HG02610 (cell line): Measurements from ENCODE around the gene APOC4.
"Not testable (repeated sequence)": the region's sequence is repeated elsewhere in the genome, so short reads cannot be mapped to it uniquely, and the experiment has no call there.

ENCODE experiments used
- ATAC-seq: cut with Tn5 transposase; IDR thresholded peaks from one replicate; pipeline ENCODE4 v1.9.1; 2021; ENCODE audit warnings: mild to moderate bottlenecking, moderate library complexity; ENCODE audit not compliant: unreplicated experiment

The APOC4 gene

GRCh38 chr19:44914433-44915206 lies 27.4 kb upstream of the APOC4 start, which contains the start of gene APOC1:
Gene APOC1 (plus strand): TSS chr19:44914608. CDS start chr19:44914892, 284 bp downstream.
- ATAC-seq = peak; percentile 90

DNA sequence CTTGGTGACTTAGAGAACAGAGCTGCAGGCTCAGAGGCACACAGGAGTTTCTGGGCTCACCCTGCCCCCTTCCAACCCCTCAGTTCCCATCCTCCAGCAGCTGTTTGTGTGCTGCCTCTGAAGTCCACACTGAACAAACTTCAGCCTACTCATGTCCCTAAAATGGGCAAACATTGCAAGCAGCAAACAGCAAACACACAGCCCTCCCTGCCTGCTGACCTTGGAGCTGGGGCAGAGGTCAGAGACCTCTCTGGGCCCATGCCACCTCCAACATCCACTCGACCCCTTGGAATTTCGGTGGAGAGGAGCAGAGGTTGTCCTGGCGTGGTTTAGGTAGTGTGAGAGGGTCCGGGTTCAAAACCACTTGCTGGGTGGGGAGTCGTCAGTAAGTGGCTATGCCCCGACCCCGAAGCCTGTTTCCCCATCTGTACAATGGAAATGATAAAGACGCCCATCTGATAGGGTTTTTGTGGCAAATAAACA lies 17.8 kb upstream of the APOC4 start:
- ATAC-seq = no peak

DNA sequence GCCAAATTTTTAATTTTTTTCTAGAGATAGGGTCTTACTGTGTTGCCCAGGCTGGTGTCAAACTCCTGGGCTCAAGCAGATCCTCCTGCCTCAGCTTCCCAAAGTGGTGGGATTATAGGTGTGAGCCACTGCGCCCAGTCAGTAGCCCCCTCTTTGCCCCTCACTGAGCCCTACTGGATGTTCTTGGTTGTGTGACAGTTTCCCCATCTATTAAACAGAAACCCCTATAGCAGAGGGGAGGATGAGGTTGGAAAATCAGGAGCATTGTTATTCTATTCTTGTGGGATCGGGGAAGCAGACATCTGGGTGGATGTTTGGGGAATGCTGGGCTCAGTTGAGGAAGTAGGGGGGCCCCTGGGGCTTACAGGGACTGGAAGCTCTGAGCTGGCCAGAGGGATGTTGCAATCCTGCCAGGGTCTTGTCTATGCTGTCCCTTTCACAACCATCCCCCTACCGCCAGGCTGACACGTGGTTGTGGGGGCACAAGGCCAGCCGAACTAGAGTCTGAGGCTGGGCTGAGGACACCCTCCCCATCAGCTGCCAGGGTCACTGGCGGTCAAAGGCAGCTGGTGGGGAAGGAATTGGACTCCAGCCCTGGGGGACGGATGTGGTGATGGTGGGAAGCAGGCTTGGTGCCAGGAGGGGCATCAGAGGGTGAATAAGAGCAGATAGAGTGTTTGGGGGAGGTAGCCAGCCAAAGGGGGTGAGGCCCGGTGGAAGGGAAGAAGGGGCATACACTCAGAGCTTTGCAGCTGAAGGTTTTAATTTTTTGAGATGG lies 16.7 kb upstream of the APOC4 start:
- no peak for ATAC-seq

DNA sequence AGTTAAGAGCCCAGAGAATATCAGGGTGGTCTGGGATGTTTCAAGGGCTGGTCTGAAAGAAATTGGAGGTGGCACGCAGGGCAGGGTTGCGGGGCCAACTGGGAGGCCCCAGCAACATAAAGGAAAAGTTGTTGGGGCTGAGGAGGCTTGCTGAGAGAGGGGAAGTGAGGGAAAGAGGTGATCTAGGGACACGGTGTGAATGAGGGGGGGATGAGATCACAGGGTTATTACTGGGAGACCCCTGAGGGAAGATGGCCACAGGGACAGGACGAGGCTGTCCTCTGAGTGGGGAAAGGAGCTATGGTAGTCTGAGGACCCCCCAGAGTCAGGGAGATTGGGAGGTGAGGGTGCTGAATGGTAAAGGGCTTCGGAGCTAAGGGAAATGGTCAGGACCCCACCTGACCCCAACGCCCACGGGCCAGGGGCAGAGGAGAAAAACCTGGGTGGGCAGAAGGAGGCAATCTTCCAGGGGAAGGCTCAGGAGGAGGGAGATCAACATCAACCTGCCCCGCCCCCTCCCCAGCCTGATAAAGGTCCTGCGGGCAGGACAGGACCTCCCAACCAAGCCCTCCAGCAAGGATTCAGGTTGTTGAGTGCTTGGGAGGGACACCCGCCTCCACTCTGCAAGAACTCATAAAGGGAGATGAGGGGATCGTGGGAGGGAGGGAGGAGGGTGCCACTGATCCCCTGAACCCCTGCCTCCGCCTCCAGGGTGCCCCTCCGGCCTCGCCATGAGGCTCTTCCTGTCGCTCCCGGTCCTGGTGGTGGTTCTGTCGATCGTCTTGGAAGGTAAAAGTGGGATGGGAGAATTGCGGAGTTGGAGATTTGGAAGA lies 15.6 kb upstream of the APOC4 start:
- not testable (repeated sequence) for ATAC-seq

DNA sequence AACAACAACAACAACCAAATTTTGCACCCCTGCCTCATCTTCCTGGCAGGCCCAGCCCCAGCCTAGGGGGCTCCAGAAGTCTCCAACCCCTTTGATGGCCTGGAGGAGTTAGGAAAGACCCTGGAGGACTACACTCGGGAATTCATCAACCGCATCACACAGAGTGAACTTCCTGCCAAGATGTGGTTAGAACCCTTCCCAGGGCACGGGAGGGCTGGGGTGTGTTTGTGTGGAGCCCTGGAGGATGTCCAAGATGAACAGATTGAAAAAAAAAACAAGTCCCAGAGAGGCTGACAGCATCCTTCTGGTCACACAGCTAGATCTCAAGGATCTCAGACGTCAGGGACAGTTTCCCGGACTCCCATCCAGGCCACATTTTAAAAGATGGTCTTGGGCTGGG lies 14.3 kb upstream of the APOC4 start:
- no peak for ATAC-seq

- no peak for ATAC-seq
These were observed 11.9 kb upstream of the APOC4 start for GRCh38 chr19:44930088-44930487.

GRCh38 chr19:44931541-44931940 lies 10.5 kb upstream of the APOC4 start:
- ATAC-seq = no peak

- ATAC-seq = no peak
These were observed 2.4 kb upstream of the APOC4 start for GRCh38 chr19:44939668-44940067.

DNA sequence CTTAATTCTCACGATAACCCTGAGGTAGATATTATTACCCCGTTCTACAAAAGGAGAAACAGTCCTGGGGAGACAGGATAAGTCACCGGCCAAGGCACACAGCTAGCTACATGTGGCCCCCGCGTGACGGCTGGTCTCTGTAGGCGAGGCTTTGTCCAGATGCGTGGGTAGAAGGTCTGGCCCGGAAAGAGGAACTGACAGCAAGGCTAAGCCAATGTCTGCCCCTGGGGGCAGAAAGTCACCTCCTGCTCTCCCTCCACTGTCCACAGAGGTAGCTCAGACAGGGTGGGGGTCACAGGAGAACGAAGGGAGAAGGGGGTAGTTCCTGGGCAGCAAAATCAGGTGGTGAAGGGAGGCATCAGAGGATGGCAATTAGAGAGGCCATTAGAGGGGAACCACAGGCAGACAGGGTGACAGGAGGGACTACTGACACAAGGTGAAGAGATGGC lies 1.8 kb downstream of the APOC4 start:
- no peak for ATAC-seq

GRCh38 chr19:44947041-44947581 lies 5.1 kb downstream of the APOC4 start:
- ATAC-seq = no peak

DNA sequence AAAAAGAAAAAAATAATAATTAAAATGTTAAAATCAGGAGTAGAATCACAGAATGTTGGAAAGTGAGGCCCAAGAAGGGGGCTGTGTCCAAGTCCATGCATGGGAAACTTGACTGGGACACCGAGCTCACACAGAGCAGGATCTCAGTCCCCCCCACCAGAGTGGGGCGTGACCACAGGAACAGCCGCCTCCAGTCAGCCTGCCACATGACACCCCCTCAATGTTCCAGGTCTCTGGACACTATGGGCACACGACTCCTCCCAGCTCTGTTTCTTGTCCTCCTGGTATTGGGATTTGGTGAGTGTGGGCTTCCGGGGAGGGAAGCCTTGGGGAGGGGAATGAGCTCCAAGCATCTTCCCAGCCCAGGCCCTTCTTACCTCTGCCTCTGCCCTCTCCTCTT lies 6.2 kb downstream of the APOC4 start:
- ATAC-seq = no peak

DNA sequence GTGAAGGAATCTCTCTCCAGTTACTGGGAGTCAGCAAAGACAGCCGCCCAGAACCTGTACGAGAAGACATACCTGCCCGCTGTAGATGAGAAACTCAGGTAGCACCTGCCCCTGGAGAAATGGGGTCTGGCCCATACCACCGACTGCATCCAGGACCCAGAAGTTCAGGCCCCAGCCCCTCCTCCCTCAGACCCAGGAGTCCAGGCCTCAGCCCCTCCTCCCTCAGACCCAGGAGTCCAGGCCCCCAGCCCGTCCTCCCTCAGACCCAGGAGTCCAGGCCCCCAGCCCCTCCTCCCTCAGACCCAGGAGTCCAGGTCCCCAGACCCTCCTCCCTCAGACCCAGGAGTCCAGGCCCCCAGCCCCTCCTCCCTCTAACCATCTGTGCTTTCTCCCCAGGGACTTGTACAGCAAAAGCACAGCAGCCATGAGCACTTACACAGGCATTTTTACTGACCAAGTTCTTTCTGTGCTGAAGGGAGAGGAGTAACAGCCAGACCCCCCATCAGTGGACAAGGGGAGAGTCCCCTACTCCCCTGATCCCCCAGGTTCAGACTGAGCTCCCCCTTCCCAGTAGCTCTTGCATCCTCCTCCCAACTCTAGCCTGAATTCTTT lies 6.8 kb downstream of the APOC4 start:
- ATAC-seq = no peak

DNA sequence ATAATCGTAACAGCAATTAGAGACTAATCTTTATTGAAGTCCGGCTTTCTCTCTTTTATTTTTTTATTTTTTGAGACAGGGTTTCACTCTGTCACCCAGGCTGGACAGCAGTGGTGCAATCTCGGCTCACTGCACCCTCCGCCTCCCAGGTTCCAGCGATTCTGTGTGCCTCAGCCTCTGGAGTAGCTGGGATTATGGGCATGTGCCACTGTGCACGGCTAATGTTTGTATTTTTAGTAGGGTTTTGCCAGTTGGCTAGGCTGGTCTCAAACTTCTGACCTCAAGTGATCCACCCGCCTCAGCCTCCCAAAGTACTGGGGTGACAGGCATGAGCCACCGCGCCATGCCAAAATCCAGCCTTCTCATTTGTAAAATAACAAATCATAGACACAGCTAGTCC lies 7.5 kb downstream of the APOC4 start:
- ATAC-seq = no peak

DNA sequence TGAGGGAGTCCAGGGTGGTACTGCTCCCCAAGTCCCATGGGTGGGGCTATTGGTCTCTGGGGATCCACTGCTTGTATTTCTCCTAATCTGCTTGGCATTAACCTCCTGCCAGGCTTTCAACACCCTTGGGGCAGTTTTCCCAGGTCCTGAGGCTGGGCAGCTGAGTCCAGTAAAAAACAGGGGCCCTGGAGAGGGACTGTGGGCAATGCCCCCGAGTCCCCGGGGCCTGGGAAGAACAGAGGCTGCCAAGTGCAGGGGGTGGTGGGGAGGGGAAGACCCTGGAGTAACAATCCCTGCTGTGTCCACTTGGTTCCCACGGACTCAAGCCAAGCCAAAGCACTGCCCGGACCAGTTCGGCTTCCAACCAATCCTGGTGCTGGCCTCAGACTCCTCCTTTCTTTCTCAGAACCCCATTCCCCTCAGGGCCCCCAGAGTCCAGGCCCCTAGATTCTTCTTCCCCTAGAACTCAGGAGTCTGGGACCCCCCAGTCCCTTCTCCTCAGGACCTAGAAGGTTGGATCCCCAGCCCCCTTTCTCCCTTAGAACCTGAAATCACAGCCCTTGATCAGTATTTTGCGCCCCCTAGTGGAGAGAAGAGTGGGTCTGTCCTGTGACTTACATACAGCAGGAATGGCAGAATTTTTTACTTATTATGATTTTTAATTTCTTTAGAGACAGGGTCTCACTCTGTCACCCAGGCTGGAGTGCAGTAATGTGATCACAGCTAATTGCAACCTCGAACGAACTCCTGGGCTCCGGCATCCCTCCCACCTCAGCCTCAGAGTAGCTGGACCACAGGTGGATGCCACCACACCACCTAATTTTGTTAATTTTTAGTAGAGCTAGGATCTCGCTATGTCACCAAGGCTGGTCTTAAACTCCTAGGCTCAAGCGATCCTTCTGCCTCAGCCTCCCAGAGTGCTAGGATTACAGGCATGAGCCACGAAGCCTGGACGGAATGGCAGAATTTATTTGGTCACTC lies 9.4 kb downstream of the APOC4 start:
- ATAC-seq = no peak

DNA sequence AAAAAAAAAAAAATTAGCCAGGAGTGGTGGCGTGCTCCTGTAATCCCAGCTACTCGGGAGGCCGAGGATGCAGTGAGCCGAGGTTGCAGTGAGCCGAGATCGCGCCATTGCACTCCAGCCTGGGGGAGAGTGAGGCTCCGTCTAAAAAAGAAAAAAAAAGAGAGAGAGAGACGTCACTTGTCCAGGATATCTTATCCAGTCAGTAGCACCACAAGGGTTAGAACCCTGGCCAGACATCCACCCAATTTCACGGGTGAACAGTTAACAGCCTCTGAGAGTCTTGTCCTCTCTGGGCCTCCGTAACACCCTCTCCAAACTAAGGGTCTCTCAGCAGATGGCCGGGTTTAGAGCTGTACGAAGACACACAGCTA lies 12.2 kb downstream of the APOC4 start:
- ATAC-seq = peak; percentile 1

- peak; percentile 74 for ATAC-seq
These were observed 12.8 kb downstream of the APOC4 start, which contains the start of gene CLPTM1 for GRCh38 chr19:44954649-44955504. Gene CLPTM1 (plus strand): TSS chr19:44955380. CDS start chr19:44955396, 16 bp downstream.

DNA sequence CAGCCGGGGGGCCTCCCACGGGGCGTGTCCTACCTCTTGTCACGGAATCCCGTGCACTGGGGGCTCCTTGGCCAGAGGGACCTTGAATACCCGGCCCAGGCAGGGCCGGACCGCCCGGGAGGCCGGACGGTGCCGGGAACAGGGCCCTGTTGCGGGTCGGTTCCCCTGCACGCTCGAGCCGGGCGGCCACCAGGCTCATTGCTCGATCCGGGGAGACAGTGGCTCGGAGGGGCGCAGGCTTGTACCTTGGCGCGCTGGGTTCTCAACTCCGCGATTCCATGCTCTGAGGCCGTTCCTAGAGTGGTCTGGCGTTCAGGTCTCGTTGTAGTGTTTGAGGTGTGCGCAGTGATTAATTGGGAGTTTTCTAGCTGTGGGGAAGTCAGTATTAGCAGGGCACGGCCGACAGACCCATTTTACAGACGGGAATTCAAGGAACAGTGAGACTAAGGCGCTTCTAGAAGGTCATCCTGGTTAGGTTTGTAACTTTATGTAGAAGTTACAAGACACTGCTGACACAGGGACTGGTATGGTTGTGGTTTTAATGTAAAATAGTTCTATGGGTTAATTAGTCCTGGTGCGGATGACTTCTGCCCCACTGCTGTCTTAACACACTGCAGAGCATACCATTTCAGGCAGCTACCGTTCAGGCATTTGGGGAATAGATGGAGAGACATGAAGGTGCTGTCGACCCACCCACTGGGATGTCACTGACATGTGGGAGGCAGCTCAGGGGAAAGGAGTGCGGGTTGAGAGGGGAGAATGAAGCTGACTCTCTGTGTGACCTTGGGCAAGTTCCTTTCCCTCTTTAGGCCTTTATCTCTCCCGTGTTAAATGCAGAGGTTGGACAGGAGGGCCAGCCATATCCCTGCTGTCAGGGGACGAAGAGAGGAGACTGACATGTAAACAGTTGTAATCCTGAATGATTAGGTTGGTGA lies 13.7 kb downstream of the APOC4 start:
- peak; percentile 16 for ATAC-seq
